NT2/D1 (cell line): Measurements from ENCODE around the gene BNC2.

ENCODE experiments used
- YY1 ChIP-seq: IDR thresholded peaks from 2 replicates; pipeline ENCODE4 v1.6.1; 2011; ENCODE audit not compliant: insufficient read length, insufficient read depth
- ZNF274 ChIP-seq: IDR thresholded peaks from 2 replicates; pipeline ENCODE4 v1.6.1; 2011; ENCODE audit warnings: mild to moderate bottlenecking, low read depth, low read length

GRCh38 chr9:16633794-16634193, 236.7 kb downstream of the BNC2 start:
- no peak for TF ChIP-seq ZNF274
- TF ChIP-seq YY1 = no peak
